GM06990 (cell line): Measurements from ENCODE around the gene KCTD17.

ENCODE experiments used
- DNase-seq: peaks from one replicate; pipeline ENCODE4 v3.0.0-alpha.2; 2011; ENCODE audit not compliant: insufficient read length; ENCODE audit errors: extremely low read depth
- H3K27me3 ChIP-seq: replicated peaks from 2 replicates; pipeline ENCODE4 v1.6.0; 2011; ENCODE audit warnings: low read length; ENCODE audit not compliant: control insufficient read depth, insufficient read depth
- H3K36me3 ChIP-seq: 2 replicates; pipeline ENCODE4 v1.5.1; 2011; ENCODE audit warnings: low read length; ENCODE audit not compliant: control insufficient read depth, insufficient read depth
- H3K4me3 ChIP-seq: replicated peaks from 2 replicates; pipeline ENCODE4 v1.5.1; 2011; ENCODE audit warnings: low read depth, mild to moderate bottlenecking, control low read depth, low read length
- TF ChIP-seq, protein P1 (sequence below): IDR thresholded peaks from 2 replicates; pipeline ENCODE4 v1.5.1; 2011; ENCODE audit warnings: low read length, control low read depth, mild to moderate bottlenecking, inconsistent platforms; ENCODE audit not compliant: insufficient read depth, poor library complexity, severe bottlenecking

Gene KCTD17

GRCh38 chr22:37017356-37017755 is 34.2 kb upstream of the KCTD17 start:
- Histone ChIP-seq H3K27me3 (no peaks in the 10 kb centered on the region), H3K4me3 (no peak overlapping the region), H3K36me3 (no peaks in the 10 kb centered on the region; the same call in 1 of the 2 replicates)
- TF ChIP-seq, protein P1, sequence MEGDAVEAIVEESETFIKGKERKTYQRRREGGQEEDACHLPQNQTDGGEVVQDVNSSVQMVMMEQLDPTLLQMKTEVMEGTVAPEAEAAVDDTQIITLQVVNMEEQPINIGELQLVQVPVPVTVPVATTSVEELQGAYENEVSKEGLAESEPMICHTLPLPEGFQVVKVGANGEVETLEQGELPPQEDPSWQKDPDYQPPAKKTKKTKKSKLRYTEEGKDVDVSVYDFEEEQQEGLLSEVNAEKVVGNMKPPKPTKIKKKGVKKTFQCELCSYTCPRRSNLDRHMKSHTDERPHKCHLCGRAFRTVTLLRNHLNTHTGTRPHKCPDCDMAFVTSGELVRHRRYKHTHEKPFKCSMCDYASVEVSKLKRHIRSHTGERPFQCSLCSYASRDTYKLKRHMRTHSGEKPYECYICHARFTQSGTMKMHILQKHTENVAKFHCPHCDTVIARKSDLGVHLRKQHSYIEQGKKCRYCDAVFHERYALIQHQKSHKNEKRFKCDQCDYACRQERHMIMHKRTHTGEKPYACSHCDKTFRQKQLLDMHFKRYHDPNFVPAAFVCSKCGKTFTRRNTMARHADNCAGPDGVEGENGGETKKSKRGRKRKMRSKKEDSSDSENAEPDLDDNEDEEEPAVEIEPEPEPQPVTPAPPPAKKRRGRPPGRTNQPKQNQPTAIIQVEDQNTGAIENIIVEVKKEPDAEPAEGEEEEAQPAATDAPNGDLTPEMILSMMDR: no peak
- no peak for DNase-seq

DNA sequence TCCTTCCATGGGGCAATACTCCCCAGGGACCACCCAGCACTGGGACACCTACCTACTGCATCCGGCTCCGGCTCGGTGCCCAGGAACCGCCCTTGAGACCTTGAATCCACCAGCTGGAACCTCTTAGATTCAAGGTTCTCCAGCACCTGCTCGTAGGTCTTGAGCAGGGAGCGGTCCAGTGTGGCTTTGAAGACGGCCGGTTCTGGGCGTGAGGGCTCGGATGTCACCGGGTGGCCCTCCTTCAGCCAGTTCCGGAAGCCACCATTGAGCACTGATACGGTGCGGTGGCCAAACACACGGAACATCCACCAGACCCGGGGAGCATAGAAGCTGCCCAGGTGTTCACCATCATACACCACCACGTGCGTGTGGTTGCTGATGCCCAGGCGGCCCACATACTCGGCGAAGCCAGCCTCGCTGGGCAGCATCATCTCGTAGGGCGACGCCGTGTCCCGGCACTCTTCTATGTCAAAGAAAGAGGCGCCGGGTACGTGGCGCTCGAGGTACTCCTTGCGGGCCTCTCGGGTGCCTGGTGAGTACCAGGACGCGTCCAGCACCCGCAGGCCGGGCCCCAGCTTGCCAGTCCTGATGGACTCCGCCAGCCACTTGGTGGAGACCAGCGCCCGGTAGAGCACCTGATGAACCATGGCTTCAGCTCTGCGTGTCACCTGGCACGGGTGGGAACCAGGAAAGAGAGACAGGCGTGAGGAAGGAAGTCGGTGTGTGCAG is 33.3 kb upstream of the KCTD17 start:
- DNase-seq: no peak
- no peaks in the 10 kb centered on the region; the same call in 1 of the 2 replicates for H3K36me3 ChIP-seq
- TF ChIP-seq, protein P1: no peak
- peak overlapping the region; percentile 68 for H3K4me3 ChIP-seq
- no peaks in the 10 kb centered on the region for H3K27me3 ChIP-seq

- TF ChIP-seq, protein P1: no peak
- no peak for DNase-seq
- H3K36me3 ChIP-seq: no peaks in the 10 kb centered on the region; the same call in 1 of the 2 replicates
- no peaks in the 10 kb centered on the region for H3K27me3 ChIP-seq
- H3K4me3 ChIP-seq: peak overlapping the region; percentile 68
Observed at GRCh38 chr22:37018815-37019308, 32.7 kb upstream of the KCTD17 start.

DNA sequence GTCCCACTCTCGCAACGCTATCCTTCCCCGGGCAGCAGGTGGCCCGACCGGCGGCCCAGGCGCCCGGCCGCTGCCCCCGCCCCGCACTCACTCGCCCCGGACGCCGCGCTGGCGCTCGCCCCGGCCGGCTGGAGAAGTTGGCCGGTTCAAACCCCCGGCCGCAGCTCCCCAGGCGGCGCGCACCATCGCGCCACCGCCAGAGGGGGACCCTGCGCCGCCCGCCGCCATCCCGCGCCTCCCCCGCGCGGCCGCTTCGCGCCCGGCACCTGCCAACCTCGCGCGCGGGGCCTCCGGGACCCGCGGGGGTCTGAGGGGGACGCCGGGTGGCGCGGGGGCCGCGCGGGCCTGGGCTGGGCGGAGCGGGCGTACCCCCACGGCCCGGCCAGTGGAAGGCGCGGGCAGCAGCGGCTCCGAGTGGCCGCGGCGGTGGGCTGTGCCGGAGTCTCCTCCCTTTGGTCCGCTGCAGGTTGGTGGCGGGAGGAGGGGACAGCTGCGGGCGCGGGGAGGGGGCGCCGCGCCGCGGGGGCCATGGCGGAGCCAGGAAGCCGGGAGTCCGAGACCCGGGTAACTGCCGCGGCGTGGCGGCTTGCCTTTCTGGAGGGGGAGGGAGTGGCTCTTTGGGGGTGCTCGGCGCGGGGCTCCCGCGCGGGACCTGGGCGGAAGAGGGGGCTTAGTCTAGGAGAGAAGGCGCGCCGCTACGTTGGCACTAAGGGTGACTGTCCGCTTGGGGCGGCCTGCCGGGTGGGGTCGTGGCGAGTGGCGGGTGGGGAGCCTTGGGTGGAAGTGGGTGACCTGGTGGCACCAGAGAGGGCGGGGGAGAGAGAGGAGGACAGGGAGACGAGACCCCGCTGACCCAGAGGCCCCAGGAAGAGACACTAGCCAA is 32.0 kb upstream of the KCTD17 start, which contains the start of the genes MPST and TST:
TSS of gene MPST (plus strand) at position 434 of the 883 bp plus-strand sequence. CDS start at position 529, 95 bp downstream.
TSS of gene TST (minus strand) at position 139 of the 883 bp plus-strand sequence. CDS start 715 bp downstream, outside the sequence.
- peak within 1 kb of the TSS; percentile 68 for H3K4me3 ChIP-seq
- TF ChIP-seq, protein P1: peak; percentile 15
- H3K27me3 ChIP-seq: no peaks in the 10 kb centered on the region
- DNase-seq: peak; percentile 77
- no peaks in the 10 kb centered on the region; the same call in 1 of the 2 replicates for H3K36me3 ChIP-seq

DNA sequence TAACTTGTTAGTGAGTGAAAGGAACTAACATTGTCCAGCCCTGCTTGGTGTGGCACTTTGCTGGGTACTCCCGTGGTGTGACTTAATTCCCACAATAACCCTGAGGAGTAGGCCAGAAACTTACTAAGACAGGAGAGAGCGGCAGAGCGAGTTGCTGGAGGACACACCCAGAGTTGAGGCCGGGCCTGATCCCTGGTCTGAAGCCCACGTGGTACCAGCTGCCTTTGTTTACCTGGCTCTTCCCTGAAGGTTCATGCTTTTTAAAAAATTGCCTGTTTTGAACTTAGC is 31.4 kb upstream of the KCTD17 start:
- Histone ChIP-seq H3K36me3 (no peaks in the 10 kb centered on the region; the same call in 1 of the 2 replicates), H3K27me3 (no peaks in the 10 kb centered on the region), H3K4me3 (peak overlapping the region; percentile 66)
- TF ChIP-seq, protein P1: no peak
- DNase-seq: no peak
